Liver (tissue), 3 donors: ENCODE data around the gene DCC.

Experiments
- CTCF ChIP-seq: fragments of 150-350 bp; IDR thresholded peaks from 2 replicates; pipeline ENCODE4 v1.5.1; 2017; ENCODE audit warnings: improper control_type of control experiment, low read depth, low read length; ENCODE audit not compliant: missing input control
- FOXA2 ChIP-seq: IDR thresholded peaks from 2 replicates; pipeline ENCODE4 v1.6.1; 2016; ENCODE audit warnings: antibody characterized with exemption
- RAD21 ChIP-seq, 2 donors: IDR thresholded peaks; 2 replicates each; pipeline ENCODE4 v1.6.1; 2016; ENCODE audit warnings: antibody characterized with exemption in 2 of 2, mild to moderate bottlenecking in 2 of 2
- TF ChIP-seq, protein P1 (sequence below): IDR thresholded peaks from 2 replicates; pipeline ENCODE4 v1.6.1; 2016; ENCODE audit warnings: antibody characterized with exemption
- TF ChIP-seq, protein P2 (sequence below): IDR thresholded peaks from 2 replicates; pipeline ENCODE4 v1.6.1; 2016; ENCODE audit warnings: antibody characterized with exemption, mild to moderate bottlenecking
- donor health status: healthy.
- donor health status: healthy.

DNA sequence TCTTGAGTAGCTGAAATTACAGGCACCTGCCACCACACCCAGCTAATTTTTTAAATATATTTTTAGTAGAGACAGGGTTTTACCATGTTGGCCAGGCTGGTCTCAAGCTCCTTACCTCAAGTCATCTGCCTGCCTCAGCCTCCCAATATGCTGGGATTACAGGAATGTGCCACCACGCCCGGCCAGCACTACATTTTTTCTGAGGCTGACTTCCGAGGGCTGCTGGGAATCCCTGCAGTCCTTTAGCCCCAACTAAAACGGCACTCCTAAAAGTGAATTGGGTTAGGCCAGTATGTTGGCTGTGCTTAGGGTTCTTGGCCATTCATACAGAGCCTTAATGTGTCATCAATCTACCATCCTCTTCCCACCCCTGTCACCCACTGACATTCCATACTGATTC, 375.4 kb downstream of the DCC start:
- TF ChIP-seq CTCF (no peak), RAD21 (IDR thresholded peaks at IDR 0.05) (no peak), FOXA2 (no peak)
- TF ChIP-seq, protein P1, sequence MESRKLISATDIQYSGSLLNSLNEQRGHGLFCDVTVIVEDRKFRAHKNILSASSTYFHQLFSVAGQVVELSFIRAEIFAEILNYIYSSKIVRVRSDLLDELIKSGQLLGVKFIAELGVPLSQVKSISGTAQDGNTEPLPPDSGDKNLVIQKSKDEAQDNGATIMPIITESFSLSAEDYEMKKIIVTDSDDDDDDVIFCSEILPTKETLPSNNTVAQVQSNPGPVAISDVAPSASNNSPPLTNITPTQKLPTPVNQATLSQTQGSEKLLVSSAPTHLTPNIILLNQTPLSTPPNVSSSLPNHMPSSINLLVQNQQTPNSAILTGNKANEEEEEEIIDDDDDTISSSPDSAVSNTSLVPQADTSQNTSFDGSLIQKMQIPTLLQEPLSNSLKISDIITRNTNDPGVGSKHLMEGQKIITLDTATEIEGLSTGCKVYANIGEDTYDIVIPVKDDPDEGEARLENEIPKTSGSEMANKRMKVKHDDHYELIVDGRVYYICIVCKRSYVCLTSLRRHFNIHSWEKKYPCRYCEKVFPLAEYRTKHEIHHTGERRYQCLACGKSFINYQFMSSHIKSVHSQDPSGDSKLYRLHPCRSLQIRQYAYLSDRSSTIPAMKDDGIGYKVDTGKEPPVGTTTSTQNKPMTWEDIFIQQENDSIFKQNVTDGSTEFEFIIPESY: no peak
- TF ChIP-seq, protein P2, sequence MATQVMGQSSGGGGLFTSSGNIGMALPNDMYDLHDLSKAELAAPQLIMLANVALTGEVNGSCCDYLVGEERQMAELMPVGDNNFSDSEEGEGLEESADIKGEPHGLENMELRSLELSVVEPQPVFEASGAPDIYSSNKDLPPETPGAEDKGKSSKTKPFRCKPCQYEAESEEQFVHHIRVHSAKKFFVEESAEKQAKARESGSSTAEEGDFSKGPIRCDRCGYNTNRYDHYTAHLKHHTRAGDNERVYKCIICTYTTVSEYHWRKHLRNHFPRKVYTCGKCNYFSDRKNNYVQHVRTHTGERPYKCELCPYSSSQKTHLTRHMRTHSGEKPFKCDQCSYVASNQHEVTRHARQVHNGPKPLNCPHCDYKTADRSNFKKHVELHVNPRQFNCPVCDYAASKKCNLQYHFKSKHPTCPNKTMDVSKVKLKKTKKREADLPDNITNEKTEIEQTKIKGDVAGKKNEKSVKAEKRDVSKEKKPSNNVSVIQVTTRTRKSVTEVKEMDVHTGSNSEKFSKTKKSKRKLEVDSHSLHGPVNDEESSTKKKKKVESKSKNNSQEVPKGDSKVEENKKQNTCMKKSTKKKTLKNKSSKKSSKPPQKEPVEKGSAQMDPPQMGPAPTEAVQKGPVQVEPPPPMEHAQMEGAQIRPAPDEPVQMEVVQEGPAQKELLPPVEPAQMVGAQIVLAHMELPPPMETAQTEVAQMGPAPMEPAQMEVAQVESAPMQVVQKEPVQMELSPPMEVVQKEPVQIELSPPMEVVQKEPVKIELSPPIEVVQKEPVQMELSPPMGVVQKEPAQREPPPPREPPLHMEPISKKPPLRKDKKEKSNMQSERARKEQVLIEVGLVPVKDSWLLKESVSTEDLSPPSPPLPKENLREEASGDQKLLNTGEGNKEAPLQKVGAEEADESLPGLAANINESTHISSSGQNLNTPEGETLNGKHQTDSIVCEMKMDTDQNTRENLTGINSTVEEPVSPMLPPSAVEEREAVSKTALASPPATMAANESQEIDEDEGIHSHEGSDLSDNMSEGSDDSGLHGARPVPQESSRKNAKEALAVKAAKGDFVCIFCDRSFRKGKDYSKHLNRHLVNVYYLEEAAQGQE: no peak
